Stimulated activated CD4-positive, alpha-beta T cell treated with anti-CD3 and anti-CD28 coated beads, Interleukin-1b, Interleukin-23, amount 100 ng/mL, for 24 hours (primary cell): ENCODE data around the gene RPS21.

Experiments used
- DNase-seq, 4 experiments: peaks; one replicate each; pipeline ENCODE4 v3.0.0-alpha.2; 2020; ENCODE audit warnings: low read depth in 4 of 4, low spot score in 1 of 4

RPS21 gene

GRCh38 chr20:62353289-62354030 lies 33.4 kb upstream of the RPS21 start:
- no peak for DNase-seq

GRCh38 chr20:62354031-62354808 lies 32.7 kb upstream of the RPS21 start:
- DNase-seq = no peak

- no peak for DNase-seq
These were observed 32.0 kb upstream of the RPS21 start for GRCh38 chr20:62354811-62355341.

- DNase-seq = no peak
These were observed 31.4 kb upstream of the RPS21 start for GRCh38 chr20:62355516-62355877.

- no peak for DNase-seq
These were observed 30.9 kb upstream of the RPS21 start for GRCh38 chr20:62355878-62356588.

- no peak for DNase-seq
These were observed 30.2 kb upstream of the RPS21 start for GRCh38 chr20:62356589-62357186.

- DNase-seq = no peak
These were observed 29.7 kb upstream of the RPS21 start for GRCh38 chr20:62357187-62357667.

- no peak for DNase-seq
These were observed 29.2 kb upstream of the RPS21 start for GRCh38 chr20:62357681-62358080.

- no peak for DNase-seq
These were observed 28.5 kb upstream of the RPS21 start for GRCh38 chr20:62358171-62359042.

- no peak for DNase-seq
These were observed 27.8 kb upstream of the RPS21 start for GRCh38 chr20:62359043-62359490.

GRCh38 chr20:62359491-62360121 lies 27.3 kb upstream of the RPS21 start:
- no peak for DNase-seq

GRCh38 chr20:62360854-62361798 lies 25.8 kb upstream of the RPS21 start:
- no peak for DNase-seq

GRCh38 chr20:62361799-62362589 lies 24.9 kb upstream of the RPS21 start:
- no peak for DNase-seq

GRCh38 chr20:62362590-62362940 lies 24.3 kb upstream of the RPS21 start:
- DNase-seq = no peak

GRCh38 chr20:62362991-62363919 lies 23.6 kb upstream of the RPS21 start:
- no peak for DNase-seq

- DNase-seq = no peak
These were observed 22.7 kb upstream of the RPS21 start for GRCh38 chr20:62363920-62364851.
